ENCODE data around the gene MAGI1.

- no peak for TF ChIP-seq CTCF (IDR thresholded peaks at IDR 0.05)
- TF ChIP-seq POLR2A (IDR thresholded peaks at IDR 0.05): no peak
These were observed 39.3 kb upstream of the MAGI1 start for GRCh38 chr3:66077973-66078372.
